Fibroblast of peridontal ligament (primary cell): ENCODE data around the gene PTPRN2.
A peak's percentile ranks its signal among the peaks of the same experiment; 100 is the strongest.
"Not testable (repeated sequence)": the region's sequence is repeated elsewhere in the genome, so short reads cannot be mapped to it uniquely, and the experiment has no call there.

Experiments
- DNase-seq: peaks from one replicate; pipeline ENCODE4 v3.0.0-alpha.2; 2010; ENCODE audit errors: extremely low read depth

The PTPRN2 gene

DNA sequence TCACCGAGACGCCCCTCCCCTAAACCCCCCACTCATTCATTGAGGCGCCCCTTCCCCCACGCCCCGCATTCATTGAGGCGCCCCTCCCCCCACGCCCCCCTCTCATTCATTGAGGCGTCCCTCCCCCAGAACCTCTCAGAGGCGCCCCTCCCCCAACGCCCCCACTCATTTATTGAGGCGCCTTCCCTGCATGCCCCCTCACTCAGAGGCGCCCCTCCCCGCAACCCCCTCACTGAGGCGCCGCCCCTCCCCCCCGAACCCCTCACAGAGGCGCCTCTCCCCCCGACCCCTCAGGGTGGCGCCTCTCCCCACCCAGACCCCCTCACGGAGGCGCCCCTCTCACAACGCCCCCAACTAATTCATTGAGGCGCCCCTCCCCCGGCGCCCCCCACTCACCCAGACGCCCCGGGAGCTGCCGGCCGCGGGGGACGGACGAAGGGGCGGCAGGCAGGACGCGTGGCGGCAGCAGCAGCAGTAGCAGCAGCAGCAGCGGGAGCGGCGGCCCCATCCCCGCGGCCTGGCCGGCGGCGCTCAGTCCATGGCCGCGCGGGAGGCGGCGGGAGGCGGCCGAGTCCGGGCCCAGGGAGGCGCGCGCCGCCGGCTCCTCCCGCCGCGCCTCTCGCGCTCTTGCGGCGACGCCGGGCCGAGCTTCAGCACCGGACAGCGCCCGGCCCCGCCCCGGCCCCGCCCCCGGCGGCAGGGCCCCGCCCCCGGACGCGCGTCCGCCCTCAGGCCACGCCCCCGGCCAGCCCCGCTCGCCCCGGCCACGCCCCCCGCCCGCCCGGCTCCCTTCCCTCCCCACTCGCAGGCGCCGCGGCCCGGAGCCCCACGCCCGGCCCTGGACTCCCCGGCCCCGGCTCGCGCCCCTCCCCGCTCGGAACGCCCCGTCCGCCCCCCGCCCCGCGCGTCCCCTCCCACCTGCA lies at the start of gene PTPRN2:
TSS of gene PTPRN2 (minus strand) at position 662 of the 923 bp plus-strand sequence.
- DNase-seq, result peak; percentile 12

DNA sequence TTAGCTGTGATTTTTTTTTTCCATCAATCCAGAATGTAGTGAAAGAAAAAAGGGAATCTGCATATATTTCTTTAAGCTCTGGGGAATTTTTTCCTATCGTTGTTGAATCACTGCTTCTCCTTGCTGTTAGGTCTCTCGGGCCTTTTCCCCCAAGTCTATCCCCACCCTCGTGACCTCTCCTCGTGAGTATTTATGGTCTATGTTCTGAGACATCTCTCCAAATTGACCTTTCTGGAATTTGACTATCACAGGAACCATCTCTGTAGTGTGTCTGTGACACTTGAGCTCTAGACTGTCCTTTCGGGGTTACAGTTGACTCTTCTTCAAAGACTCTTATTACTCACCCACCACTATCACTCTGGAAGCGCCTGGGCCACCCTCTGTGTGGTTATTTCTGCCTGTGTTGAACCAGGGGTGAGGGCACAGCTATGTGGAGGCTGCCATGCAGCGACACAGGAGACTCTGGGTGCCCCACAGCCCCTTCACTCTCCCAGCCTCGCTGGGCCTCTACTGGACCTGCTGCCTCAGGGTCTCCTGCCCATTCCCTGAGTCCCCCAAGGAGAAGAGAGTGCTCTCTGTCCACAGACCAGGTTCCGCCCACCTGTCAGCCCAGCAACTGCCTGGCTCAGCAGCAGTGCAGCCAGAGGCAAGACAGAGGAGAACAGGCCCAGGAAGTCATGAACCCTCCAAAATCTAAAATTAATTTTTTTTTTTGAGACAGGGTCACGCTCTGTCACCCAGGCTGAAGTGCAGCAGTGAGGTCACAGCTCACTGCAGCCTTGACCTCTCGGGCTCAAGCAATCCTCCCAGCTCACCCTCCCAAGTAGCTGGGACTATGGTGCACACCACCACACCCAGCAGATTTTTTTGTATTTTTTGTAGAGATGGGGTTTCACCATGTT lies 45.7 kb upstream of the PTPRN2 start:
- DNase-seq, result no peak

DNA sequence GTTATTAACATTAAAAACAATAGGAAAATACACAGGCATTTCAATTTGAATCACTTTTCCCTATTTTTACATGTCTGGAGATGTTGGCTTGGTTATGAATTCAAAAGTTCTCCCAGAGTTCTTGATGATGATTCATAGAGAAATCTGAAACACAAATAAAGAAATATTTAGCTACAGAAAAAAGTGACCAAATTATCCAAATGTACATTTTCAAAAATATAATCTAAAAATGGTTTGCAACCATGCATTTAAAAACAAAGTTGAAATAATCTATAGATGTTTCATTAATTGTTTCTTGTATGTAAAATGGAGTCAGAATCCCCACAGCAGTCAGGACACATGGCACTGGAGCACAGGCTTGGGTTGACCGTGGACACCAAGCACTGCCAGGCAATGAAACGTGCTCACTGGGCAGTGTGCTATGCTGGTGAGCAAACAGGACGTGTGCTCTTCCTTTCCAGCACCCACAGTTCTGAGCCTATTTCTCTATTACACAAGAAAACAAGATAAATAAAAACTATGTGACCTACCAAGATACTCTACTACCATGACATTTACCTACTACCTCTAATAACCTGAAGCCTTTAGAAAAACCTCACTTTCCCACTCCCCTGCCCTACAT lies 44.1 kb upstream of the PTPRN2 start:
- DNase-seq, result peak; percentile 18

DNA sequence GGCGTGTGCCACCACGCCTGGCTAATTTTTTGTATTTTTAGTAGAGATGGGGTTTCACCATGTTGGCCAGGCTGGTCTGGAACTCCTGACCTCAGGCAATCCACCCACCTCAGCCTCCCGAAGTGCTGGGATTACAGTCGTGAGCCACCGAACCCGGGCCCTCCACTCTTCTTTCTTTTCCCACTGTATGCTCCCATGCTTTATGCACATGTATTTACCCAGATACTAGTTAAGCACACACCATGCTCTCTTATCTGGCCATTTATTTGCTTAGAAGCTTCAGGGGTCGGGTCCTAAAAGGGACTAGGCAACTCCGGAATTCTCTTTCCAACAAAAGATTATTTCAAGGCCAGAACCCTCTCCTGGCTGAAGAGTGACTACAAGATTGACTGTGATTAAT lies 38.7 kb upstream of the PTPRN2 start:
- DNase-seq, result not testable (repeated sequence)

DNA sequence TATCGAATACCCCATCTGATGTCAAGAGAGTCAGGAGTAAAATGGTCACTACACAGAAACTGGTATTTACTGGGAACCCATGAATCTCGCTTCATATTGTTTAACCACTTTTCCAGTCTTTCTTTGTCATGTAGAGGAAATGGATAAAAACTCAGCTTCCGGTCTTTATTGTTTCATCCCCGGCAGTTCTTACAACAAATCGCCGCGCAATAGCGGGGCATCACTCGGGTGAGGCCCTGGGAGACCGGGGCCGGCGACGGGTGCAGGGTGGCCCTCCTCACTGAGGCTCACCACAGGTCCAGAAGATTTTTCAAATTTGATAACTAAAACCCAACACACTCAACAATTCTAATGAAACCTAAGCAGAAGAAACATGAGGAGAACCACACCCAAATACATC lies 35.6 kb upstream of the PTPRN2 start:
- no peak for DNase-seq

DNA sequence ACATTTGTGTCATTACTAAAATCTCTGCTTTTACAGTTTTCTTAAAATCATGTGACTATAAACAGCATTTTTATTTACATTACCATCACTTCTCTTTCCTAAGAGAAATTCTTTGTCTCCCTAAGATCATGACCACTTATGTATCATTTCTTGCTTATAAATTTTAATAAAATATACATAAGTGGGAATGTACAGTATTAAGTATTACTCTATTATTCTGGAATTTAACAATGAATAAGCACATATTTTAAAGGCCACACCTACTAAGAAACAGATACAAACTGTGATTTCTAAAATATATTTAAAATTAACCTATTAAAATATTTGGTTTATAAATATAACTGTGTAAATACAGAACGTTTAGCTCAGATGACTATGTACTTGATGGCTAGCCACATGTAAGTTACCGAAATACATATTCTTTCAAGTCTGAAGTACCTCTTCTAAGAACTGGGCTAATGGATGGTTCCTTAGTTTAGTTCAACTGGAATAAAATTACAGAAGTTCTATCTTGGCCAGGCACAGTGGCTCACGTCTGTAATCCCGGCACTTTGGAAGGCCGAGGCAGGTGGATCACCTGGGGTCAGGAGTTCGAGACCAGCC lies 33.3 kb upstream of the PTPRN2 start:
- DNase-seq, result no peak

DNA sequence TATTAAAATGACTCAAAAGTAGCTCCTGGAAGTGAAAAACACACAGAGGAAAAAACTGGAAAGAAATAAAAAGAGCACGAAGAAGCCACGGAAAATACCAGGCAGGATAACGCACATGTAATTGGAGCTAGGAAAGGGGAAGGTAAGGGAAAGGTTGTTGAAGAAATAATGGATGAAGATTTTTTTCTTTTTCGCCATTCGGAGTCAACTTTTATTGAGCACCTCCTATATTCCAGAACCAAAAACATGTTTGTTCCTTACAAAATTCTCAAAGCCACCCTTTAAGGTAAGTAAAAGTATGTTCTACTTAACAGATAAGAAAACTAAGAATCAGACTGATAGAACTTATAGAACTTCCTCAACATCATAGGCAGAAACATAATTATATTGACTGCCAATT lies 32.8 kb upstream of the PTPRN2 start:
- DNase-seq, result no peak

DNA sequence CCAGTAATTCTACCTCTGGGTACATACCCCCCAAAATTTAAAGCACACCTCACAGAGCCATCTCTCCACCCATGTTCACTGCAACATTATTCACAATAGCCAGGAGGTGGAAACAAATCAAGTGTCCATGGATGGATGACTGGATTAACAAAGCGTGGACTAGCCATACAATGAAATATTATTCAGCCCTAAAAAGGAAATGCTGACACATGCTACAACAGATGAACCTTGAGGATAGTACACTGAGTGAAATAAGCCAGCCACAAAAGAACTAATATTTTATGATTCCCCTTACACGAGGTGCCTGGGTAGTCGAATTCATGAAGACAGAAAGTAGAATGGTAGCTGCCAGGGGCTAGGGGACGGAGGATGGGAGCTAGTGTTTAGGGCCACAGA lies 31.1 kb upstream of the PTPRN2 start:
- DNase-seq, result no peak

DNA sequence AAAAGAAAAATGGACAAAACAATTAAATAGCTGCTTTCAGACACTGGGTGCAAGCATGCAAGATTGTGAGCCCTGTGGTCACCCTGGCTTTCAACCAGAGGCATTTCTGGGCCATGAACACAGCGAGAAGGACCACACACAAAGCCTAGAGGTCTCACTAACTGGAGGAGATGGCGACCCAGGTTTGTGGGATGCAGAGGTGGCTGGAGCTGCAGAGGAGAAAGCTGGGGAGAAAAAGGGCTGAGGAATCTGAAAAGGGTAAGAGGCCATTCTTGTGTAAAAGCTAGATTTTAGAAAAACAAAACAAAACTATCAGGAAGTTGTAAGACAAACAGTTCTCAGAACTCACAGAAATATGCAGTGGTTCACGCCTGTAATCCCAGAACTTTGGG lies 30.1 kb upstream of the PTPRN2 start:
- DNase-seq, result peak; percentile 42

DNA sequence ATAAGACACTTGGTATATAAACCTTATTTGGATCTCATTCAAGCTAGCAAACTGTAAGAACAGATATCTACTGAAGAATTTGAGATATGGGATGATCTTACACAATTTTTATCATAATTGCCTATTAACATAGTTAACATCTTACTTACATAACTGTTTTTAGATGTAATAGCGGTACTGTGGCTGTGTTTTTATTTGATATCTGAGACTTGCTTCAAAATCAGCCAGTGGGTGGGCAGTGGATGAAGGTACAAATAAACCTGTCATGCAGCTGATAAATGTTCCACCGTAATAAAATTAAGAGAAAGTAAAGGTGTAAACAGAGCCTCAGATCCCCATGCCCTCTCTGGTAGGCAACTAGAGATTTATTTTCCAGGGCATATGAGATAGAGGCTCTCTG lies 28.4 kb upstream of the PTPRN2 start:
- DNase-seq, result no peak

DNA sequence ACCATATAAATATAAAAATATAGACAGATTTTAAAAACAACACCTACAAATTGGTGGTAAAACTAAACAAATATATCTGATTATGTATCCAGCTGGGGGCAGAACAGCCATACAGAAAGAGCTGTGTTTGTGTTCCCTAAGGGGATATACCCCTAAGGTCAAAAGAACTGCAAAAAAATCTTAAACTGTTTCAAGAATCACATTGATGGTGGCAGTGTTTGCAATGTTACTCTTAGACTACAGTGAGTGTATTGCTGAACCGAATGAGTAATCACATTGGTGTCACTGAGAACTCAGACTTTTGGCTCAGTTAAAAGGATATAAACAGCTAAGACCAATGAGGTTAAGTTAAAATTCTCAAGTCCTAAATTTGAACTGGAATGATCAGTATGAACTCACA lies 27.1 kb upstream of the PTPRN2 start:
- DNase-seq, result peak; percentile 94

DNA sequence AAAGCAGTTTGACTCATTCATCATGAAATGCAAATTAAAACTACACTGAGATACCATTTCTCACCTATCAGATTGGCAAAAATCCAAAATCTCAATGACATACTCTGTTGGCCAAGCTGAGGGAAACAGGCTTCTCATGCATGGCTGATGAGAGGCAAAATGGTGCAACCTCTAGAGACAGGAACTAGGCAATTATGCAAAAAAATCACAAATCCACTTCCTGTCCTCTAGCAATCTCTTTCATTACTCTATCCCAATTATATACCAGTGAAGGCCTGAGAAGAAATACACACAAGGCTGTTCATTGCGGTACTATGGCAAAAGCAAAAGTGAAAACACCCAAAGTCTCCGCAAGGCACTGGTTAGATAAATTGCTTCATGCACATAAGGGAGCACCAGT lies 25.9 kb upstream of the PTPRN2 start:
- DNase-seq, result no peak

DNA sequence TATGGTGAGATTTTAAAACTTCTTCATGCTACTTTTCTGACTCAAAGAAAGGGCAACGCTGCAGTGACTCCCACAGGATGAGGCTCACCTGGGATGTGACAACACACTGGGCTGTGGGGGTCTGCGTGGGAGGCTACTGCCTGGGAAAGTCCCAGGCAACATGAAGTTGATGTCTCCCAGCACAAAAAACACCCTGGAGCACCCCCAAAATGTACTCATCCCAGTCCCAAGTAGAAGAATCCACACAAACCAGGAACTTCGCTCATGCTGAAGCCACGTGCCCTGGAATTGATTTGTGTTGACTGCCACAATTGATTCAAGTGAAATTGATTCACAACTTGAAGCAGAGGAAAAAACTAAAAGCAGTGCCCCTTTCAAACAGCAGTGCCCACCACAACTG lies 24.9 kb upstream of the PTPRN2 start:
- no peak for DNase-seq

DNA sequence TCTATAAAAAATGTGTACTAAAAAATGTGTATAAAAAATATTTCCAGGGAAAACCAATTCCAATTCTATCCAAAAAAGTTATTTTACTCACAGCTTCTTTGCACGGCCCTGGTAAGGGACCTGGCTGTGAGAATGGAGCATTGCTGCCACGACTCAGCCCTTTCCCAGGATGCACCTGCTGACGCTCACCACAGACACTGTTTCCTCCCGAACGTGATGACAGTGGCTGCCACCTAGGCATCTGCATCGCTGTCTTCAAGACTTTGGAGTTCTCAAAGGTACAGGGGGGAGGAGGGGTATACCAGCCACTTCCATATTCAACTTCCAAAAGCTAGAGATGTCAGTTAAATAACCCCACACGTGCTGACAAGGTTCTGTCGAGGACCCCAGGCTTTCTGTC lies 23.9 kb upstream of the PTPRN2 start:
- DNase-seq, result no peak

DNA sequence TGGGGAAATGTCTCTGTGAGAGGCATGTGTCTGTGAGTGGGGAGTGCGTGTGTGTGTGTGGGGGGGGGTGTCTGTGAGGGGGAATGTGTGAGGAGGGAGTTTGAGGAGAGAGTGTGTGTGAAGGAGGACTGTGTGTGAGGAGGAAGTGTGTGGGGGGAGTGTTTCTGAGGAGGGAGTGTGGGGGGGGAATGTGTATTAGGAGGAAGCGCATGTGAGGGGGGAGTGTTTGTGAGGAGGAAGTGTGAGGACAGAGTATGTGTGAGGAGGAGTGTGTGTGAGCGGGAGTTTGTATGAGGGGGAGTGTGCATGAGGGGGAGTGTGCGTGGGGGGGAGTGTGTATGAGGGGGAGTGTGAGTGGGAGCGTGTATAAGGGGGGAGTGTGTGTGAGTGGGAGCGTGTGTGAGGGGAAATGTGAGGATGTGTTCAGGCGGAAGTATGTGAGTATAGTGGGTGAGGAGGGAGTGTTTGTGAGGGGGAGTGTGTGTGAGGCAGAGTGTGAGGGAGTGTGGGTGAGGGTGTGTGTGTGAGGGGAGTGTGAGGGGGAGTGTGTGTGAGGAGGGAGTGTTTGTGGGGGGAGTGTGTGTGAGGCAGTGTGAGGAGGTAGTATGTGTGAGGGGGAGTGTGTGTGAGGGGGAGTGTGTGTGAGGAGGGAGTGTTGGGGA lies 21.8 kb upstream of the PTPRN2 start:
- no peak for DNase-seq

DNA sequence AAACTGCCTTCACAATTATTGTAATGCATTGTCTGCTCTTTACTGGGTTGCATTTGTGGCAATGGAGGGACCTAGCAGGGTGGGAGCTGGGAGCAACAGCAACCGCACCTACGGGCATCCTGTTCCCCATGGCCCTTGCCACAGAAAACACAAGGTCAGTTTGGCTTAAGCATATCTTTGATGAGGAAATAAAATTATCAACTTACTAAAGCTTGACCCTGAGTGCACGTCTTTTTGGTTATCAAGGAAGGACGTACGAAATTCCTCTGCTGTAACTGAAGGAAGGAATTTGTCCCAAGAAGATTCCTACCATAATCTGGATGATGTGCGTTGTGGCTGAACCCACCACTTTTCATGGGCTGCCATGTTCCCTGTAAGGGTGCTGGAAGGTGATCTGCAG lies 19.9 kb upstream of the PTPRN2 start:
- DNase-seq, result no peak

DNA sequence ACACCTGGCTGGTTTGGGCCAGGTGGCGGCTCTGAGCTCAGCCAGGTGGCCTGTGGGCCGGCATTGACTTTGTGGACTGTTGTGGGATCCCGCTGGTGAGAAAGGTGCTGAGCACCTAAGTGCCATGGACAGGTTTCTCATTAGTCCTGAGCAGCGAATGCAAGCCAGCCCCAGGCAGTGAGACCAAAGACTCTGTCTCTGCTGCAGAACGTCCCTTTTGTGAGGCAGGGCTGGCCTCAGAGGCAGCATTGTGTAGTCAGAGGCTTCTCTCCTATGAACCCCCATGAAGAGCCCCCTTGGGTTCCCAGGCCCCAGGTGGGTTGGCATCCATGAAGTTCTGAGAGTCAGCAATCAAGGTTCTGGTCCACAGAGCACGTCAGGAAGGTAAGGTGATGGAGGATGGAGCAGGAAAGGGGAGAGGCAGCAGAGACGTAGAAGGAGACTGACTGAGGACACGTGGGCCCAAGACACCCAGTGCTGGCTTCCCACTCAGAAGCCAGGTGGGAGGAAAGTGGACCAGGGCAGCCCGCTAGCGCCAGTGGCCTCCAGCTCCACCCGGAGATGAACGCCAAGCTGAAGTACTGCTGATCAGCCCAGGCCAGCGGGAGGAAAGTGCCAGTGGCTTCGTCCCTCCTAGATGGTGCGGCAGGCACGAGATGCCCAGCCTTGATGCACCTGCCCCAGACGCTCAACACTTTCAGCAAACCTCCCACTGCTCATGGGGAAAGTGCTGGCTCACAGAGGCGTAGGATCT lies 19.2 kb upstream of the PTPRN2 start:
- DNase-seq, result no peak

DNA sequence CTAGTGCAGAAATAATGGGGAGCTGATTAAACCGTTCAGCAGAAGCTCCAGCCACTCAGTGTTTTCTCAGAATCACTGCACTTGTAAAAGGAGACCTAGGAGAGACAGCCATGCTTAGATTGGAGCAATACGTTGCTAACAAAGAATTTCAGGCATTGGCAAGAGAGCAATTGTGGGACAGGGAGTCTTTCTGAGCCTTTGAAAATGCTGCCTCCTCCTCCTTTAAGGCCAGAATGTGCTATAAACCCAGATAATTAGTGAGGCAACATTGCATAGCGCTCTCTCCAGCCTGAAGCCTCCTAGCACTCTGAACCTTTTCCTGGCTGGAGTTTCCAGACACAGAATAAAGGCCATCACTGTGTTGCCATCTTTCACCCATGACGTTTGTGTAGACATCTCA lies 18.5 kb upstream of the PTPRN2 start:
- no peak for DNase-seq

DNA sequence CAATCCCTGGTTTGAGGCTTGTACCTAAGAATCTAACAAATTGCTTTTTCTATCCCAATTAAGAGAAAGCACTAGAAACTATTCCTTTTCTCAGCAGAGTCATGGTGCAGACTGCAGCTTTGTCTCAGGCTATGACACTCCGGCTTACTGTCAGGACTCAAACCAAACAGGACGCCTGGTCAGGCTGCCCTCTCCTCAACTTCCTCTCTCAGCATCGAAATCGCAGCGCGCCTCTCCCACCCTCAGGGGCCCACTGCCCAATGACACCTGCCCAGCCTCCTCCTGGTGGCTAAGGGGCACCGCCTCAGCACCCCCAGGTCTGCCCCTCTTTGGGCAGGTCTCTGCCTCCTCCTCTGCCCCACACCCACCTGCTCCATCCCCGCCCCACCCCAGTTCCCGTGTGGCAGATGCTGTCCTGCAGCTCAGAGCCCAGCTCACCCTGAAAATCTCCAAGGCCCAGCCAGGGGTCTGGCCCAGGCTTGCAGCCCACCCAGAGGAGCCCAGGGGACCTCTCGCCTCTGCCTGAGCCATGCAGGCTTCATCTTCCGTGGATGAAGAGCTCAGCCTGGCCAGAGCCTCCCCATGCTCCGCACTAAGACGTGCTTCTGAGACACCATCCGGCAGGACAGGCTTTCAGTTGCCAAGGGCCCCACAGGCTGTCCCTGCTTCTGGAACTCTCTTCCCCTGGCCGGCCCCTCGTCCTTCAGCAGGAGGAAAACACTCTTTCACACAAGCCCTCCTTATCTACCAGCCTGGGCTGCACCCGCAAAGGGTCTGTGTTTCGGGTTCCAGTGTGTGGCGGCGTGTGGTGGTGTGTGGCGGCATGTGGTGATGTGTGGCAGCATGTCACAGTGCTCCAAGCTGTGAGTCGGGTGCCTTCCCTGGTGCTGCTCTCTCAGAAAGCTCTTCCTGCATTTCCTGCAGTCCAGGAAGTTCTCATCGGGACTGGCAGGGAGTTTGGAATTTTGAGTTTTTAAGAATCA lies 16.4 kb upstream of the PTPRN2 start:
- DNase-seq, result no peak
